H9 (cell line): ENCODE data around the gene KRT32. TPM values are rescaled to one million over a fixed set of nuclear protein-coding genes. Genes with fewer than 3 reads are reported as not detected.

Source experiments
- DNase-seq: peaks from one replicate; pipeline ENCODE4 v3.0.0-alpha.2; 2017
- H2AFZ ChIP-seq: one replicate; pipeline ENCODE4 v1.6.1; 2013; ENCODE audit warnings: mild to moderate bottlenecking, low read length, control low read depth, moderate library complexity
- H2AK5ac ChIP-seq: 2 replicates; pipeline ENCODE4 v1.6.1; 2013; ENCODE audit warnings: low read length, control low read depth, mixed read lengths; ENCODE audit not compliant: insufficient read length
- H2BK120ac ChIP-seq: one replicate; pipeline ENCODE4 v1.6.1; 2013; ENCODE audit warnings: low read depth, mild to moderate bottlenecking, low read length, control low read depth, inconsistent platforms; ENCODE audit not compliant: poor library complexity, severe bottlenecking
- H2BK12ac ChIP-seq: 2 replicates; pipeline ENCODE4 v1.6.1; 2013; ENCODE audit warnings: low read length, control low read depth, mixed read lengths, low read depth; ENCODE audit not compliant: insufficient read length
- H2BK15ac ChIP-seq: 2 replicates; pipeline ENCODE4 v1.6.1; 2013; ENCODE audit warnings: low read depth, low read length, control low read depth
- H2BK20ac ChIP-seq: one replicate; pipeline ENCODE4 v1.6.1; 2013; ENCODE audit warnings: low read depth, mild to moderate bottlenecking, low read length, control low read depth, inconsistent platforms; ENCODE audit not compliant: poor library complexity, severe bottlenecking
- H2BK5ac ChIP-seq: 2 replicates; pipeline ENCODE4 v1.6.1; 2013; ENCODE audit warnings: low read length, control low read depth, mixed read lengths; ENCODE audit not compliant: insufficient read length
- H3K14ac ChIP-seq: 2 replicates; pipeline ENCODE4 v1.6.1; 2013; ENCODE audit warnings: low read length, control low read depth; ENCODE audit not compliant: insufficient read depth
- H3K18ac ChIP-seq: 2 replicates; pipeline ENCODE4 v1.6.1; 2013; ENCODE audit warnings: low read depth, mild to moderate bottlenecking, mixed read lengths, low read length, control low read depth; ENCODE audit not compliant: insufficient read length
- H3K23ac ChIP-seq: 2 replicates; pipeline ENCODE4 v1.6.1; 2013; ENCODE audit warnings: low read length, control low read depth, mixed read lengths, low read depth; ENCODE audit not compliant: insufficient read length
- H3K23me2 ChIP-seq: 2 replicates; pipeline ENCODE4 v1.6.1; 2013; ENCODE audit warnings: low read depth, mild to moderate bottlenecking, mixed read lengths, low read length, control low read depth; ENCODE audit not compliant: insufficient read length, poor library complexity, severe bottlenecking
- H3K27ac ChIP-seq: 2 replicates; pipeline ENCODE4 v1.5.1; 2013; ENCODE audit warnings: low read length, control low read depth, mixed read lengths, low read depth; ENCODE audit not compliant: insufficient read length
- H3K27me3 ChIP-seq: 2 replicates; pipeline ENCODE4 v1.6.1; 2013; ENCODE audit warnings: low read length, control low read depth, inconsistent platforms; ENCODE audit not compliant: insufficient read depth
- H3K4ac ChIP-seq: 2 replicates; pipeline ENCODE4 v1.6.1; 2013; ENCODE audit warnings: low read depth, mild to moderate bottlenecking, control low read depth, inconsistent platforms, low read length, moderate library complexity
- H3K4me1 ChIP-seq: 2 replicates; pipeline ENCODE4 v1.6.1; 2013; ENCODE audit warnings: low read length, control low read depth, inconsistent platforms; ENCODE audit not compliant: insufficient read depth
- H3K4me2 ChIP-seq: 2 replicates; pipeline ENCODE4 v1.6.1; 2013; ENCODE audit warnings: low read length, control low read depth, mixed read lengths; ENCODE audit not compliant: insufficient read length, insufficient read depth
- H3K56ac ChIP-seq: 2 replicates; pipeline ENCODE4 v1.6.1; 2013; ENCODE audit warnings: low read depth, mild to moderate bottlenecking, mixed read lengths, low read length, control low read depth; ENCODE audit not compliant: insufficient read length
- H3K79me1 ChIP-seq: 2 replicates; pipeline ENCODE4 v1.6.1; 2013; ENCODE audit warnings: low read depth, mild to moderate bottlenecking, moderate library complexity, low read length, control low read depth, inconsistent platforms; ENCODE audit not compliant: insufficient read depth, poor library complexity, severe bottlenecking
- H3K79me2 ChIP-seq: 2 replicates; pipeline ENCODE4 v1.6.1; 2013; ENCODE audit warnings: low read length, control low read depth, inconsistent platforms; ENCODE audit not compliant: insufficient read depth
- H3K9ac ChIP-seq: 2 replicates; pipeline ENCODE4 v1.6.1; 2013; ENCODE audit warnings: low read length, control low read depth, mixed read lengths; ENCODE audit not compliant: insufficient read length; ENCODE audit errors: extremely low read depth
- H3K9me3 ChIP-seq: one replicate; pipeline ENCODE4 v1.6.1; 2013; ENCODE audit warnings: low read depth, low read length, inconsistent platforms; ENCODE audit not compliant: control insufficient read depth
- H3T11ph ChIP-seq: one replicate; pipeline ENCODE4 v1.6.1; 2013; ENCODE audit warnings: mild to moderate bottlenecking, low read length, control low read depth, inconsistent platforms
- H4K20me1 ChIP-seq: one replicate; pipeline ENCODE4 v1.6.1; 2013; ENCODE audit not compliant: control insufficient read depth, insufficient read length, insufficient read depth
- H4K5ac ChIP-seq: 2 replicates; pipeline ENCODE4 v1.6.1; 2013; ENCODE audit warnings: low read depth, mild to moderate bottlenecking, mixed read lengths, low read length, control low read depth; ENCODE audit not compliant: insufficient read length
- H4K8ac ChIP-seq: replicated peaks from 2 replicates; pipeline ENCODE4 v1.6.1; 2013; ENCODE audit warnings: low read length, control low read depth, mixed read lengths, low read depth; ENCODE audit not compliant: insufficient read length
- H4K91ac ChIP-seq: 2 replicates; pipeline ENCODE4 v1.6.1; 2013; ENCODE audit warnings: low read depth, mild to moderate bottlenecking, moderate library complexity, mixed read lengths, low read length, control low read depth; ENCODE audit not compliant: insufficient read length
- H3K27ac Mint-ChIP-seq, 3 experiments: 2 replicates in 2 of 3; 3 replicates in 1 of 3; pipeline ENCODE4 v1.8.0; 2020 to 2021; ENCODE audit warnings: mixed read lengths in 3 of 3, mild to moderate bottlenecking in 1 of 3, moderate library complexity in 1 of 3
- H3K27me3 Mint-ChIP-seq: 2 replicates; pipeline ENCODE4 v1.8.0; 2021; ENCODE audit warnings: low read depth, mild to moderate bottlenecking, moderate library complexity, mixed read lengths
- H3K36me3 Mint-ChIP-seq, 3 experiments: 2 replicates in 2 of 3; 3 replicates in 1 of 3; pipeline ENCODE4 v1.8.0; 2020 to 2021; ENCODE audit warnings: low read depth in 3 of 3, mixed read lengths in 3 of 3; ENCODE audit not compliant: insufficient read depth in 1 of 3
- H3K4me1 Mint-ChIP-seq, 2 experiments: 2 replicates each; pipeline ENCODE4 v1.8.0; 2020; ENCODE audit warnings: mixed read lengths in 2 of 2
- H3K4me3 Mint-ChIP-seq, 2 experiments: 2 replicates in 1 of 2; 3 replicates in 1 of 2; pipeline ENCODE4 v1.8.0; 2020 to 2021; ENCODE audit warnings: mild to moderate bottlenecking in 2 of 2, mixed read lengths in 2 of 2, moderate library complexity in 1 of 2
- H3K9me3 Mint-ChIP-seq, 2 experiments: 2 replicates in 1 of 2; 3 replicates in 1 of 2; pipeline ENCODE4 v1.8.0; 2020; ENCODE audit warnings: mild to moderate bottlenecking in 2 of 2, mixed read lengths in 2 of 2, moderate library complexity in 1 of 2
- WGBS: extraction: QIAGEN DNeasy Blood & Tissue Kit; methylation state at CpG from one replicate; pipeline ENCODE4 v1.1.7; 2013; ENCODE audit warnings: missing lambda C conversion rate, low lambda C conversion rate, mixed read lengths; ENCODE audit not compliant: insufficient read length; ENCODE audit errors: extremely low coverage; 5-methylcytosine and 5-hydroxymethylcytosine counted together
- total RNA-seq: library from RNA; stranded (reverse); gene quantifications from 2 replicates; pipeline ENCODE4 v1.2.1, GENCODE V29; 2021
- TF ChIP-seq, protein P1 (sequence below): fragments of 200-600 bp; sonication (generic); conservative IDR thresholded peaks from 3 replicates; pipeline ENCODE4 v1.8.0; 2021; ENCODE audit warnings: antibody characterized with exemption, mild to moderate bottlenecking

KRT32 gene
- total RNA-seq, 1 experiment from 2014 or later, result not detected

DNA sequence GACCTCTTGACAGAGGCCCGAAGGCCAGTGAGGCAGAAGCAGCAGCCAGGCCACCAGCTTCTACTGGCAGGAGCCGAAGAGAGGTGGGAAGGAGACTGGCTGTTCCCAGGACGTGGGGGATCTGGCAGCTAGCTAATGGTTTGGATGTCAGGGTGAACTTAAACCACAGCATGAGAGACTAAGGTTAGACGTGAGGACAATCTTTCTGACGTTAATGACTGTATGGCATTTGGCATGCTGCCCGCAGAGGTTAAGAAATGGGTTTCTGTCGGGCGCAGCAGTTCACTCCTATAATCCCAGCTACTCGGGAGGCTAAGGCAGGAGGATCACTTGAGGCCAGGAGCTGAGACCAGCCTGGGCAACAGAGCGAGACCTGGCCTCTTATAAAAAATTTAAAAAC lies 44.5 kb upstream of the KRT32 start:
- no peak overlapping the region for H3K23ac ChIP-seq
- no peak overlapping the region for H4K91ac ChIP-seq
- H2BK5ac ChIP-seq, result no peak overlapping the region
- Mint-ChIP-seq H3K36me3 (no peaks in the 10 kb centered on the region), H3K27me3 (no peaks in the 10 kb centered on the region; the same call in 1 of the 2 replicates), H3K4me1 (peaks cover 25 to 26% of the 10 kb centered on the region in 2 experiments), H3K27ac (no peak overlapping the region), H3K4me3 (no peak overlapping the region), H3K9me3 (no peaks in the 10 kb centered on the region; a peak in 1 of 5 replicates)
- no peaks in the 10 kb centered on the region for H3K27me3 ChIP-seq
- no peak overlapping the region for H4K8ac ChIP-seq
- no peak overlapping the region for H3K56ac ChIP-seq
- TF ChIP-seq, protein P1, sequence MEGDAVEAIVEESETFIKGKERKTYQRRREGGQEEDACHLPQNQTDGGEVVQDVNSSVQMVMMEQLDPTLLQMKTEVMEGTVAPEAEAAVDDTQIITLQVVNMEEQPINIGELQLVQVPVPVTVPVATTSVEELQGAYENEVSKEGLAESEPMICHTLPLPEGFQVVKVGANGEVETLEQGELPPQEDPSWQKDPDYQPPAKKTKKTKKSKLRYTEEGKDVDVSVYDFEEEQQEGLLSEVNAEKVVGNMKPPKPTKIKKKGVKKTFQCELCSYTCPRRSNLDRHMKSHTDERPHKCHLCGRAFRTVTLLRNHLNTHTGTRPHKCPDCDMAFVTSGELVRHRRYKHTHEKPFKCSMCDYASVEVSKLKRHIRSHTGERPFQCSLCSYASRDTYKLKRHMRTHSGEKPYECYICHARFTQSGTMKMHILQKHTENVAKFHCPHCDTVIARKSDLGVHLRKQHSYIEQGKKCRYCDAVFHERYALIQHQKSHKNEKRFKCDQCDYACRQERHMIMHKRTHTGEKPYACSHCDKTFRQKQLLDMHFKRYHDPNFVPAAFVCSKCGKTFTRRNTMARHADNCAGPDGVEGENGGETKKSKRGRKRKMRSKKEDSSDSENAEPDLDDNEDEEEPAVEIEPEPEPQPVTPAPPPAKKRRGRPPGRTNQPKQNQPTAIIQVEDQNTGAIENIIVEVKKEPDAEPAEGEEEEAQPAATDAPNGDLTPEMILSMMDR, result no peak
- no peak overlapping the region for H2AFZ ChIP-seq
- WGBS, result no CpG with 5 or more reads among the region's 10 CpGs
- no peak overlapping the region for H3K14ac ChIP-seq
- H3K27ac ChIP-seq, result no peak overlapping the region
- H2BK15ac ChIP-seq, result no peak overlapping the region
- no peak overlapping the region for H3K4ac ChIP-seq
- no peak overlapping the region for H3K18ac ChIP-seq
- no peak overlapping the region for H3K9ac ChIP-seq
- no peak overlapping the region for H3T11ph ChIP-seq
- H2BK20ac ChIP-seq, result no peak overlapping the region
- no peak for DNase-seq
- no peaks in the 10 kb centered on the region for H3K79me2 ChIP-seq
- H4K5ac ChIP-seq, result no peak overlapping the region
- no peak overlapping the region for H2BK120ac ChIP-seq
- H3K23me2 ChIP-seq, result no peaks in the 10 kb centered on the region
- no peak overlapping the region for H2BK12ac ChIP-seq
- no peak overlapping the region for H3K4me2 ChIP-seq
- H4K20me1 ChIP-seq, result no peaks in the 10 kb centered on the region
- H2AK5ac ChIP-seq, result no peak overlapping the region
- H3K9me3 ChIP-seq, result no peaks in the 10 kb centered on the region
- 0 out of 2 replicates have a peak, but pooled peaks cover 3% of the 10 kb centered on the region for H3K4me1 ChIP-seq
- no peaks in the 10 kb centered on the region for H3K79me1 ChIP-seq
